GM19397 (cell line): Measurements from ENCODE around the gene MAGEA9B.
"Not testable (repeated sequence)": the region's sequence is repeated elsewhere in the genome, so short reads cannot be mapped to it uniquely, and the experiment has no call there.

Experiments used
- ATAC-seq: cut with Tn5 transposase; IDR thresholded peaks from one replicate; pipeline ENCODE4 v1.9.1; 2021; ENCODE audit warnings: mild to moderate bottlenecking, moderate library complexity; ENCODE audit not compliant: unreplicated experiment

The MAGEA9B gene

DNA sequence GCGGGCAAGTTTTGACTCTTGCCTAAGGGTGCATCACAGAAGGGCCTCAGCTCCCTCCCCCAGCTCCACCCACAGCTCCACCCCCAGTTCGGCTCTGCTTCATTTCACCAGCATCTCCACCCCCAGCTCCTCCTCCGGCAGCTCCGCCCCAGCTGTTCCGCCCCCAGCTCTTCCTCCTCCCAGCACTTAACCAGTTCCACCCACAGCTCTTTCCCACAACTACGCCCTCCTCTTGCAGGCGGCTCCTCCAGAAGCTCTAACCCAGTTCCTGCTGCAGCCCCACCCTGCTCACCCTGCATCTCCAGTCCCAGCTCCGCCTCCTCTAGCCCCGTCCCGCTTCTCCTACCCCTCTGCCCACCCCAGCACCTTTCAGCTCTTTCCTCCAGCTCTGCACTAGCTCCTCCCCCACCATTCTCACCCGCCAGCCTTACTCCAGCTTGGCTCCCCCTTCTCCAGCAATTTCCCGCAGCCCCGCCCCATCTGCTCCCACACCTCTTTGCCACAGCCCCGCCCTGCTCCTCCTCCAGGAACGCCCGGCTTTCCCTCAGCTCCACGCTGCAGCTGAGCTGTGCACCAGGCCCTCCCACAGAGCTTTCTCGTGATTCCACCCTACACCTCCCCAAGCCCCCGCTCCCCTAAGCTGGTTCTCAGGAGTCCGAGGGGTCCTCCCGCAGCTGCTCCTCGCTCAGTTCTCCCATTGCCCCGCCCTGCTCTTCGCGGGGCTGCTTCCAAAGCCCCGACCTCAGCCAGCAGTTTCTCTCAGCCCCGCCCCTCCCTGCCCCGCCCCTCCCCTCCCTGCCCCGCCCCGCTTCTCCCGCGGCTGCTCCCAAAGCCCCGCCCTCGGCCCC, 47.8 kb downstream of the MAGEA9B start:
- peak; percentile 33 for ATAC-seq

DNA sequence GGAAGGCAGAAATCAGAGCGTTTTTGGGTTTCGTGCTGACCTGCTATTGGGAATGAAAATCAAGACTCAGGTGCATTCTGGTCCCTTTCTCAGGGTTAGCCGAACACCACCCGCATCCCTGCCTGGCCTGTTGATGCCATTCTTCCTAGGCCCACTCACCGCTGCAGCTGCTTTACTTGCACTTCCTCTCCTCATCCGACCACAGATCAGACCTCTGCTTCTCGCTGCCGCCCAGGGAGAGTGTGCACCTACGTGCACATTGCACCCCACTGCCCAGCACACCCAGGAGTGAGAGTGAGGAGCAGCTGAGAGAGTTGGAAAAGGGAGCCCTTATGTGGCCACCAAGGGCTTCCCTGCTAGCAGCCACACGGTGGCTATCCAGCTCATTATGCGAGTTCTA, 49.8 kb downstream of the MAGEA9B start:
- not testable (repeated sequence) for ATAC-seq

DNA sequence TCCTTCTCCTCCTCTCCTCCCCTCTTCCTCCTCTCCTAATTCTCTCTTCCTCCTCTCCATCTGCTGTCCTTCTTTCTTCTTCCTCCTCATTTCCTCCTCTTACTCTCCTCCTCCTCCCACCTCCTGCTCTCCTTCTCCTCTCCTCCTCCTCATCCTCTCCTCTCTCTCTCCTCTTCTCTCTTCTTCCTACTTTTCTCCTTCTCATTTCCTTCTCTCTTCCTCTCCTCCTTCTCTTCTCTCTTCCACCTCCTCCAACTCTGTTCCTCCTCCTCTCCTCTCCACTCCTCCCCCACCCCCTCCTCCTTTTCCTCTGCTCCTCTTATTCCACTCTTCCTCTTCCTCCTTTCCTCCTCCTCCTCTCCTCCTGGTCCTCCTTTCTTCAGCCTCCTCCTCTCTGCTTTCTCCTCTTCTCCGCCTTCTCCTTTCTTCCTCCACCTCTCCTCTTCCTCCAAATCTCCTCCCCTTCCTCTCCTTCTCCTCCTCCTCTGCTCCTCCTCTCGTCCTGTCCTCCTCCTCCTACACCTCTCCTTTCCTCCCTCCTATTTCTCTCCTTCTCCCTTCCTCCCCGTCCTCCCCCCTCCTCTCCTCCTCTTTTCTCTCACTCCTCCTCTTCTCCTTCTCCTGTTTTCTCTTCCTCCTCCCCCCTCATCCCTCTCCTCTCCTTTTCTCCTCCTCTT, 52.2 kb downstream of the MAGEA9B start:
- ATAC-seq, result not testable (repeated sequence)

DNA sequence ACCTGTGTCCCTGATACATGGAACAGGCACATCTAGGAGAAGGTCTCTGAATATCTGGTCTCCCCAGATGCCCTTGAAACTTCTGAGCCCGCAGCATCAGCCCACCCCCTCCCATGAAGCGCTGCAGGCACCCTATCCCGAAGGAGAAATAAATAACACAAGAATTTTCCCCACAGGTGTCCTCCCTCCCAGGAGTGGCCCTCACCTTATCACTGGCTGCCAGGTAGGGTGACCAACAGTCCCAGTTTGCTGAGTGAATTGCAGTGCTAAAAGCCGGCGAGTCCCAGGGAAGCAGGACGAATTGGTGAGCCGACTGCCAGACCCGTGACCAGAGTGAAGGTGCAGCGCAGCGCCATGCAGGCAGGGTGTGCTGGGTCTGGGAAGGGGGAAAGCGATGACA, 53.3 kb downstream of the MAGEA9B start:
- not testable (repeated sequence) for ATAC-seq

DNA sequence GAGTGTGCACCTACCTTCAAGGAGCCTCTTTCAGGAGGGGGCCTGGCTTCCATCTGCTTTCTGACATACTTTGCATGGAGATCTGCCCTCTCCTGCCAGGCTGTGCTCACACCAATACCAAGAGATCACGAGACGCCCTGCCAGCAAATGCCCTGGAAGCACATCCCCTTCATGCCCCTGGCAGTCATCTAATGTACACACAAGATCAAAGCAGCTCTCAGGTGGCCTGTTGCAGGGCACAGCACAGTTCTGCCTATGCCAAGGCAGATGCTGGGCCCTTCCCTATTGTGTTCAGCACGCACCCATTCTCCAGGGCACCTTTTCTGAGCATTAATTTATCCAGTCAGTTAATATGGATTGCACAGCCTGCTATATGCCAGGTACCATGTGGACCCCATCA, 54.4 kb downstream of the MAGEA9B start:
- not testable (repeated sequence) for ATAC-seq
